ENCODE data around the gene STEAP1.
"Not testable (repeated sequence)": the region's sequence is repeated elsewhere in the genome, so short reads cannot be mapped to it uniquely, and the experiment has no call there.

DNA sequence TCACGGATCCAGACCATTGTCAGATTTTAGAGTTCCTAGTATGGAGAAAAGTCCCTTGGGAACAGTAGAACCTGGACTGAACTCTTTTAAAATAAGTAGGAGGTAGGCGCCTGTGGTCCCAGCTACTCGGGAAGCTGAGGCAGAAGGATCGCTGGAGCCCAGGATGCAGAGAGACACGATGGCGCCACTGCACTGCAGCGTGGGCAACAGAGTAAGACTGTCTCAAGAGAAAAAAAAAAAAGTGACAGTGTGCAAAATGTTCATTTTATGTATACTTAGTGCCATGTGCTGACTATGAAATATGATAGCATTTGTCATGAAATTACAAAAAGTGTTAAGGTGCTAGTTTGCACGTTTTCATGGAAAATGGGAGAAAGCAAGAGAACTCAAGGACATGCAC lies 22.5 kb upstream of the STEAP1 start:
- TF ChIP-seq PHF21A (IDR thresholded peaks at IDR 0.05; ENCODE audit: borderline replicate concordance, low read depth); ZNF140 (CRISPR knock-in tag; IDR thresholded peaks at IDR 0.05); CTCF (IDR thresholded peaks at IDR 0.05 in 2 of 3, conservative IDR thresholded peaks at IDR 0.05 in 1 of 3; ENCODE audit: insufficient read depth in 2 of 3, low read depth in 1 of 3, low read length in 3 of 3); ZBTB11 (CRISPR knock-in tag; IDR thresholded peaks at IDR 0.05); ZNF280B (CRISPR knock-in tag; IDR thresholded peaks at IDR 0.05); HMGXB4 (CRISPR knock-in tag; IDR thresholded peaks at IDR 0.05); E2F6 (IDR thresholded peaks at IDR 0.05; ENCODE audit: borderline replicate concordance in 1 of 2, extremely low read depth in 1 of 2, insufficient read depth in 1 of 2, insufficient read length in 1 of 2, low read depth in 1 of 2, low read length in 1 of 2, poor library complexity in 1 of 2, severe bottlenecking in 1 of 2); HCFC1 (IDR thresholded peaks at IDR 0.05; ENCODE audit: low read depth, low read length); HMGN3 (IDR thresholded peaks at IDR 0.05; ENCODE audit: borderline replicate concordance, extremely low read depth, insufficient read length, low read depth, low read length); SIRT6 (IDR thresholded peaks at IDR 0.05; ENCODE audit: low read depth, low read length): not testable (repeated sequence)
- TF ChIP-seq, protein P1, sequence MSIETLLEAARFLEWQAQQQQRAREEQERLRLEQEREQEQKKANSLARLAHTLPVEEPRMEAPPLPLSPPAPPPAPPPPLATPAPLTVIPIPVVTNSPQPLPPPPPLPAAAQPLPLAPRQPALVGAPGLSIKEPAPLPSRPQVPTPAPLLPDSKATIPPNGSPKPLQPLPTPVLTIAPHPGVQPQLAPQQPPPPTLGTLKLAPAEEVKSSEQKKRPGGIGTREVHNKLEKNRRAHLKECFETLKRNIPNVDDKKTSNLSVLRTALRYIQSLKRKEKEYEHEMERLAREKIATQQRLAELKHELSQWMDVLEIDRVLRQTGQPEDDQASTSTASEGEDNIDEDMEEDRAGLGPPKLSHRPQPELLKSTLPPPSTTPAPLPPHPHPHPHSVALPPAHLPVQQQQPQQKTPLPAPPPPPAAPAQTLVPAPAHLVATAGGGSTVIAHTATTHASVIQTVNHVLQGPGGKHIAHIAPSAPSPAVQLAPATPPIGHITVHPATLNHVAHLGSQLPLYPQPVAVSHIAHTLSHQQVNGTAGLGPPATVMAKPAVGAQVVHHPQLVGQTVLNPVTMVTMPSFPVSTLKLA (conservative IDR thresholded peaks at IDR 0.05) = not testable (repeated sequence)
